ENCODE measurements around the gene CAPNS1.

The CAPNS1 gene

GRCh38 chr19:36113894-36114720 is 25.8 kb upstream of the CAPNS1 start:
- WGBS, 2 experiments = 12 to 13% methylated on average over 48 of the region's 48 CpGs
- Histone ChIP-seq H3K27ac (ENCODE audit: insufficient read depth, low read depth, low read length, poor library complexity, severe bottlenecking) (peak overlapping the region; percentile 88), H3K9me3 (ENCODE audit: control insufficient read depth, low read length) (no peaks in the 10 kb centered on the region), H3K4me1 (ENCODE audit: control insufficient read depth, insufficient read depth, low read length) (peaks cover 20% of the 10 kb centered on the region), H3K36me3 (ENCODE audit: control insufficient read depth, insufficient read depth, low read length) (peaks cover 10% of the 10 kb centered on the region), H3K27me3 (ENCODE audit: control insufficient read depth, insufficient read depth, low read length, poor library complexity, severe bottlenecking) (no peaks in the 10 kb centered on the region), H3K4me3 (ENCODE audit: insufficient read depth, low read depth, low read length) (peak overlapping the region; percentile 87)

DNA sequence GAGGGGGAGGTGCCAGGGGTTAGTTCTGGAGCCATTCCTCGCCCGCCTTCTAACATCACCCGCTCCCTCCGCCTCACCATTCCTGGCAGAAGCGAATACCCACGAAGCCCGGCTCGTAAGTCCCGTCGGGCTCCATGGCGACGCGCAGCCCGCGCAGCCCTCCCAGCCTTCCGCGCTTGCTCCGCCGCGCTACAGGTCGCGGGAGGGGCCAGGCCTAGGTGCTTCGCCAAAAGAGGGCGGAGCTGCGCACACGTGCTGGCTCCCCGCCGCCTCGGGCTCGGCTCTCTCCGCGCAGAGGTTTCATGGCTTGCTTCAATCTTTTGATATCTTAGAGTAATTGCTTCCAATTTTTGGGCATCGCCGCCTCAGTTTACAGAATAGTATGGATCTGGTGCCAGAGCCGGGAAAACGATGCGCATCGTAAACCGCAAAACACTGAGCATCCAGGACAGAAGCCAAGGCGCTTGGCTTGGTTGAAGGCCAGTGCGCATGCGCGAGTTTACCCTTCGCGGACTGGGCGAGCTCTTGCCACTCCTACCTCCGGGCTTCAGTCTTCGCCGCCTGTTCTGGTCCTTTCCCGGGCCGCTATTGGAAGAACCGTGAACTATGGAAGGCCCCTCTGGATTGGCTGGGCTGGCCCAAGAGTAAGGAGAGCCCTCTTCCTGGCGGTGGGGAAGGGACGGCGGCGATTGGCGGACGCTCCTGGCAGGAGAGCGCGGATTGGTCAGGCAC is 25.0 kb upstream of the CAPNS1 start, which contains the start of gene POLR2I:
POLR2I (minus strand) TSS at position 155 of the 732 bp plus-strand sequence; CDS start at position 136, 19 bp downstream.
- Histone ChIP-seq H3K27me3 (ENCODE audit: control insufficient read depth, insufficient read depth, low read length, poor library complexity, severe bottlenecking) (no peaks in the 10 kb centered on the region), H3K36me3 (ENCODE audit: control insufficient read depth, insufficient read depth, low read length) (peaks cover 11% of the 10 kb centered on the region), H3K4me3 (ENCODE audit: insufficient read depth, low read depth, low read length) (peak within 1 kb of the TSS; percentile 87), H3K4me1 (ENCODE audit: control insufficient read depth, insufficient read depth, low read length) (peaks cover 20% of the 10 kb centered on the region), H3K9me3 (ENCODE audit: control insufficient read depth, low read length) (no peaks in the 10 kb centered on the region), H3K27ac (ENCODE audit: insufficient read depth, low read depth, low read length, poor library complexity, severe bottlenecking) (peak within 1 kb of the TSS; percentile 88)
- 0% methylated on average over 60 of the region's 60 CpGs for WGBS, 2 experiments

DNA sequence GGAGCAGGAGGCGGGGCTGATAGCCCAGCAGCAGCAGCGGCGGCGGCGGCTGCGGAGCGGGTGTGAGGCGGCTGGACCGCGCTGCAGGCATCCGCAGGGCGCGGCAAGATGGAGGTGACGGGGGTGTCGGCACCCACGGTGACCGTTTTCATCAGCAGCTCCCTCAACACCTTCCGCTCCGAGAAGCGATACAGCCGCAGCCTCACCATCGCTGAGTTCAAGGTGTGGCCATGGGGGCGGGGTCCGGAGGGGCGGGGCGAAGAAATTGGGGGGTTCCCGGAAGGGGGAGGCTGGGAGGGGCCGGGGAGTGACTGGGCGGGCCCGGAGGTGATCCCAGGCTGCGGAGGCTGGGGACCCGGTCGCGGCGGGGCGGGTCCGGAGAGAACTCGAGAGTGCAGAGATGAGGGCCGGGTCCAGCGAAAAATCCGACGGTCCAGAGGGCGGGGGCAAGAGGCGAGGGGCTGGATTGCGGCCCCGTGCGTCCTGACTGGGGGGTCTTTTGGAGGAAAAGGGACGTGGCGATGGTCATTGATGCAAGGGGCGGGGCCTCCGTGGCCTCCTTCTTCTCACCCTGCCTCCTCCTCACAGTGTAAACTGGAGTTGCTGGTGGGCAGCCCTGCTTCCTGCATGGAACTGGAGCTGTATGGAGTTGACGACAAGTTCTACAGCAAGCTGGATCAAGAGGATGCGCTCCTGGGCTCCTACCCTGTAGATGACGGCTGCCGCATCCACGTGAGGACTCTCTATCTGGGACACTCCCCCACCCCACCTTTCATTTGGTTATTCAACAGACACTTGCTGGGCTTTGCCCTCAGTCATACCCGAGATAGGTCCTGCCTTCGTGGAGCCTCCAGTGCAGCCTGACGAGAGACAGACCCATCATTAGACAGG is 24.2 kb upstream of the CAPNS1 start, which contains the start of gene TBCB:
TBCB (plus strand) TSS at position 16 of the 891 bp plus-strand sequence; CDS start at position 109, 93 bp downstream.
- H3K36me3 ChIP-seq (ENCODE audit: control insufficient read depth, insufficient read depth, low read length) = peaks cover 11% of the 10 kb centered on the region
- peak within 1 kb of the TSS; percentile 88 for H3K27ac ChIP-seq (ENCODE audit: insufficient read depth, low read depth, low read length, poor library complexity, severe bottlenecking)
- H3K27me3 ChIP-seq (ENCODE audit: control insufficient read depth, insufficient read depth, low read length, poor library complexity, severe bottlenecking) = no peaks in the 10 kb centered on the region
- H3K4me3 ChIP-seq (ENCODE audit: insufficient read depth, low read depth, low read length) = peak within 1 kb of the TSS; percentile 87
- H3K4me1 ChIP-seq (ENCODE audit: control insufficient read depth, insufficient read depth, low read length) = peaks cover 24% of the 10 kb centered on the region
- 5 to 6% methylated on average over 59 of the region's 59 CpGs for WGBS, 2 experiments
- no peaks in the 10 kb centered on the region for H3K9me3 ChIP-seq (ENCODE audit: control insufficient read depth, low read length)

GRCh38 chr19:36116344-36116637 is 23.6 kb upstream of the CAPNS1 start:
- whole genome bisulfite sequencing, 2 experiments = 90 to 96% methylated on average over 1 of the region's 1 CpG
- peaks cover 11% of the 10 kb centered on the region for H3K36me3 ChIP-seq (ENCODE audit: control insufficient read depth, insufficient read depth, low read length)
- no peak overlapping the region for H3K27ac ChIP-seq (ENCODE audit: insufficient read depth, low read depth, low read length, poor library complexity, severe bottlenecking)
- H3K4me3 ChIP-seq (ENCODE audit: insufficient read depth, low read depth, low read length) = peak overlapping the region; percentile 87
- H3K9me3 ChIP-seq (ENCODE audit: control insufficient read depth, low read length) = no peaks in the 10 kb centered on the region
- peaks cover 18% of the 10 kb centered on the region for H3K4me1 ChIP-seq (ENCODE audit: control insufficient read depth, insufficient read depth, low read length)
- no peaks in the 10 kb centered on the region for H3K27me3 ChIP-seq (ENCODE audit: control insufficient read depth, insufficient read depth, low read length, poor library complexity, severe bottlenecking)

DNA sequence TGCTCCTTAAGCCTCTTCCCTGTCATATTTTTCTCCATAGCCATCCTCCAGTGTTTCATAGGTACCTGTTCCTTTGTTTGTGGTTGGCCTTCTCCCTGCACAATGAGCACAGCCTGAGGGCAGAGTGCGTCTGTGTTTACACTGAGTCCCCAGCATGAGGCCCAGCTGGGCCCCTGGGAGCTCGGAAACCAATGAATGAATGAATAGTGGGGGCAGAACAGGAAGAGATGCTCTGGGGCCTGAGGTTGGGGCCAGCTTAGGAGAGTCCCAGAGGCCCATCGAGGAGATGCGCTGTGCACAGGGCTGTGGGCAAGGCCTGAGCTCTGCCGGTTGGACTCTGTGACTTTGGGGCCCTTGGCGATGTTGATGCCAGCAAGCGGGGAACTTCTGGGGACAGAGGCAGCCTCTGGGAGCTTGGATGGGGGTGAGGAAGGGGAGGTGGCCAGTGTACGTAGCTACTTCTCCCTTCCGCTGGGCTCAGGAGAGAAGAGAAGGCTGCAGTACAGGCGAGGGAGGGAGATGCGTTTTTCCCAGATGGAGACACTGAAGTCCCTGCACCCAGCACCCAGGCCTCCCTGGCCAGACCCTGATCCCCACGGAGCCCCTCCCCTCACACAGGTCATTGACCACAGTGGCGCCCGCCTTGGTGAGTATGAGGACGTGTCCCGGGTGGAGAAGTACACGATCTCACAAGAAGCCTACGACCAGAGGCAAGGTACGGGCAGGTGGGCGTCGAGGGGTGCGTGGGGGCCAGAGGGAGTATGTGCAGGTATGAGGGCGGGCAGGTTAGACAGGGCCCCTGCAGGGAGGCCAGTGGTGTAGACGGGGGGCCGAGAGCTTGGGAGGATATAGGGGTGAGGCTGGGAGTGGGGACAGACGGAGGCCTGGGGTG is 19.5 kb upstream of the CAPNS1 start:
- Histone ChIP-seq H3K9me3 (ENCODE audit: control insufficient read depth, low read length) (no peaks in the 10 kb centered on the region), H3K4me3 (ENCODE audit: insufficient read depth, low read depth, low read length) (no peak overlapping the region), H3K27me3 (ENCODE audit: control insufficient read depth, insufficient read depth, low read length, poor library complexity, severe bottlenecking) (no peaks in the 10 kb centered on the region), H3K36me3 (ENCODE audit: control insufficient read depth, insufficient read depth, low read length) (peaks cover 22% of the 10 kb centered on the region), H3K27ac (ENCODE audit: insufficient read depth, low read depth, low read length, poor library complexity, severe bottlenecking) (no peak overlapping the region), H3K4me1 (ENCODE audit: control insufficient read depth, insufficient read depth, low read length) (peaks cover 8% of the 10 kb centered on the region)
- WGBS, 2 experiments = 84 to 86% methylated on average over 26 of the region's 26 CpGs

- Histone ChIP-seq H3K36me3 (ENCODE audit: control insufficient read depth, insufficient read depth, low read length) (peaks cover 22% of the 10 kb centered on the region), H3K4me3 (ENCODE audit: insufficient read depth, low read depth, low read length) (no peak overlapping the region), H3K4me1 (ENCODE audit: control insufficient read depth, insufficient read depth, low read length) (peaks cover 7% of the 10 kb centered on the region), H3K9me3 (ENCODE audit: control insufficient read depth, low read length) (no peaks in the 10 kb centered on the region), H3K27ac (ENCODE audit: insufficient read depth, low read depth, low read length, poor library complexity, severe bottlenecking) (no peak overlapping the region), H3K27me3 (ENCODE audit: control insufficient read depth, insufficient read depth, low read length, poor library complexity, severe bottlenecking) (no peaks in the 10 kb centered on the region)
- WGBS, 2 experiments = 95 to 96% methylated on average over 18 of the region's 18 CpGs
Observed at GRCh38 chr19:36120984-36121358, 18.9 kb upstream of the CAPNS1 start.

- Histone ChIP-seq H3K27me3 (ENCODE audit: control insufficient read depth, insufficient read depth, low read length, poor library complexity, severe bottlenecking) (no peaks in the 10 kb centered on the region), H3K4me3 (ENCODE audit: insufficient read depth, low read depth, low read length) (no peak overlapping the region), H3K9me3 (ENCODE audit: control insufficient read depth, low read length) (no peaks in the 10 kb centered on the region), H3K4me1 (ENCODE audit: control insufficient read depth, insufficient read depth, low read length) (peaks cover 4% of the 10 kb centered on the region), H3K27ac (ENCODE audit: insufficient read depth, low read depth, low read length, poor library complexity, severe bottlenecking) (no peak overlapping the region), H3K36me3 (ENCODE audit: control insufficient read depth, insufficient read depth, low read length) (peaks cover 22% of the 10 kb centered on the region)
- 92 to 93% methylated on average over 49 of the region's 49 CpGs for WGBS, 2 experiments
Observed at GRCh38 chr19:36121486-36122124, 18.3 kb upstream of the CAPNS1 start.

DNA sequence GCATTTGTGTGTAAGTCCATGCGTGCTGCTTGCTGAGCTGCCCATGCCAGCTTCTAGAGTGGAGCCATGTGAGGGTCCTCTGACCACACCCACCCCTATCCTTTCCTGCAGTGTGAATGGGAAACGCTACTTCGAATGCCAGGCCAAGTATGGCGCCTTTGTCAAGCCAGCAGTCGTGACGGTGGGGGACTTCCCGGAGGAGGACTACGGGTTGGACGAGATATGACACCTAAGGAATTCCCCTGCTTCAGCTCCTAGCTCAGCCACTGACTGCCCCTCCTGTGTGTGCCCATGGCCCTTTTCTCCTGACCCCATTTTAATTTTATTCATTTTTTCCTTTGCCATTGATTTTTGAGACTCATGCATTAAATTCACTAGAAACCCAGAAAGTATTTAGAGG is 14.3 kb upstream of the CAPNS1 start:
- no peak overlapping the region for H3K4me3 ChIP-seq (ENCODE audit: insufficient read depth, low read depth, low read length)
- H3K4me1 ChIP-seq (ENCODE audit: control insufficient read depth, insufficient read depth, low read length) = no peaks in the 10 kb centered on the region
- 94 to 95% methylated on average over 9 of the region's 9 CpGs for WGBS, 2 experiments
- no peaks in the 10 kb centered on the region for H3K9me3 ChIP-seq (ENCODE audit: control insufficient read depth, low read length)
- H3K36me3 ChIP-seq (ENCODE audit: control insufficient read depth, insufficient read depth, low read length) = peaks cover 11% of the 10 kb centered on the region
- H3K27me3 ChIP-seq (ENCODE audit: control insufficient read depth, insufficient read depth, low read length, poor library complexity, severe bottlenecking) = no peaks in the 10 kb centered on the region
- no peak overlapping the region for H3K27ac ChIP-seq (ENCODE audit: insufficient read depth, low read depth, low read length, poor library complexity, severe bottlenecking)

DNA sequence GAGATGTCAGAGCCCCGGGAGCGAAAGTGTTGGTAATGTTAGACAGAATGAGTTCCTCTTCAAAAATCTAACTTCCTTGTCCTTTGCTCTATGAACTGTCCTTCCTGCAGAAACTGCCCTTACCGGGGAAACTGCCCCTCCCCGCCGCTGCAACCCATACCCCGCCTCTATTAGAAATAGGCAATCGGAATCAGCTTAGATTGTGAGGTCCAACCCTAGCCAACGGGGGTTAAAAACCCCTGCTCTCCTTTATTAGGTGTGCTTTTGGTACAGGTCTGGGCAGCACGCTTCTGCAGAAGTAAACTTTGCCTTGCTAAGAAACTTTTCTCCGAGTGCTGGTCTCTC is 11.5 kb upstream of the CAPNS1 start:
- WGBS, 2 experiments = 23 to 29% methylated on average over 10 of the region's 10 CpGs
- Histone ChIP-seq H3K27me3 (ENCODE audit: control insufficient read depth, insufficient read depth, low read length, poor library complexity, severe bottlenecking) (no peaks in the 10 kb centered on the region), H3K4me1 (ENCODE audit: control insufficient read depth, insufficient read depth, low read length) (no peaks in the 10 kb centered on the region), H3K9me3 (ENCODE audit: control insufficient read depth, low read length) (no peaks in the 10 kb centered on the region), H3K27ac (ENCODE audit: insufficient read depth, low read depth, low read length, poor library complexity, severe bottlenecking) (peak overlapping the region; percentile 85), H3K4me3 (ENCODE audit: insufficient read depth, low read depth, low read length) (peak overlapping the region; percentile 53), H3K36me3 (ENCODE audit: control insufficient read depth, insufficient read depth, low read length) (peaks cover 5% of the 10 kb centered on the region)

Data from ectodermal cell (in vitro differentiated cells).